OCI-LY7 (cell line): ENCODE data around the gene CAB39.

Experiments
- CTCF ChIP-seq: fragments of 200-600 bp; sonication (generic); conservative IDR thresholded peaks from 2 replicates; pipeline ENCODE4 v1.5.1; 2014; ENCODE audit warnings: mild to moderate bottlenecking, antibody characterized with exemption, low read length, moderate library complexity, mixed read lengths
- EZH2phosphoT487 ChIP-seq: fragments of 200-600 bp; sonication (generic); IDR thresholded peaks from 2 replicates; pipeline ENCODE4 v1.6.1; 2018; ENCODE audit warnings: low read depth, borderline replicate concordance, mild to moderate bottlenecking, mixed run types, antibody characterized with exemption, low read length, moderate library complexity, mixed read lengths

- TF ChIP-seq CTCF (no peak), EZH2phosphoT487 (no peak)
Measured at GRCh38 chr2:230717600-230717999, 5.0 kb downstream of the CAB39 start.
